ENCODE results near the gene LAMA3. TPM values are rescaled to one million over a fixed set of nuclear protein-coding genes. Genes with fewer than 3 reads are reported as not detected.

The LAMA3 gene
- total and polyA plus RNA-seq, 2 of the 13 experiments (the other 11 are each of a cell fraction or from before 2014, with no cell fraction given) = 0.45 to 2.2 TPM

DNA sequence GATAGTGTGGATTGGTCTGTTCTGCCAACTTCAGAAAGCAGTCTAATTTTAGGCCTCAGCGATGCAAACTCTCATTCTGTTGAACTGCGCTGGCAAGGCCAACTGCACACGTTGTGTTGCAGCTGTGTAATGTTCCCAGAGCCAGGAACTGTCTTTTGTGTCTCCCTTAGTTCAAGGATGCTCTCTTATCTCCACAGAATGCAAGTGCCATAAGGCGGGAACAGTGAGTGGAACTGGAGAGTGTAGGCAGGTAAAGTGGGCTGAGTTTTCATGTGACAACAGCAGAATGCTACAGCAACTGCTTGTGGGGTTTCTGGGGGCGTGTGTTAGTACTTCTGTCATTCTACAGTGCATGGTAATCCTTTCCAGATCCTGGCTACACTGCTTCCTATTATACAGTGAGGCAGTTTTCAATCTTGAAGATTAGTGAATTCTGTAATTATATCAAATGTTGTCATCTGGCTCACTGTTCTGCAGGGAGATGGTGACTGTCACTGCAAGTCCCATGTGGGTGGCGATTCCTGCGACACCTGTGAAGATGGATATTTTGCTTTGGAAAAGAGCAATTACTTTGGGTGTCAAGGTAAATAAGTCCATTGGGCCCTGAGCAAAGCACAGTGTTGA, 125.8 kb downstream of the LAMA3 start:
- H3K27ac ChIP-seq (ENCODE audit: extremely low read length, insufficient read depth, low read length) = no peak overlapping the region
- H3K27me3 ChIP-seq (ENCODE audit: control insufficient read depth in 1 of 2, insufficient read depth in 2 of 2, low read length in 2 of 2) = peaks cover 0 to 5% of the 10 kb centered on the region in 2 experiments; a peak in 3 of 5 replicates
- intact Hi-C loops (cut with micrococcal nuclease; ENCODE audit: unreplicated experiment) = loop anchor here (5.0 kb wide), 1 partner anchor 318 kb away; no protein-coding TSS in a partner anchor
- WGBS (ENCODE audit: low lambda C conversion rate) = 54% methylated on average over 6 of the region's 7 CpGs
- no peak for FAIRE-seq
- H3K9ac ChIP-seq (ENCODE audit: insufficient read depth, low read depth, low read length) = no peak overlapping the region
- H3K36me3 ChIP-seq (replicated peaks in 1 of 2; ENCODE audit: control insufficient read depth in 1 of 2, insufficient read depth in 2 of 2, low read length in 2 of 2) = no peaks in the 10 kb centered on the region
- no peak for TF ChIP-seq ZNF7 (CRISPR knock-in tag; IDR thresholded peaks at IDR 0.05)
- no peak for TF ChIP-seq PAWR (CRISPR knock-in tag; IDR thresholded peaks at IDR 0.05; ENCODE audit: borderline replicate concordance)
- TF ChIP-seq ZC3H13 (CRISPR knock-in tag; IDR thresholded peaks at IDR 0.05) = no peak
- no peak for TF ChIP-seq PRMT3 (CRISPR knock-in tag; IDR thresholded peaks at IDR 0.05; ENCODE audit: borderline replicate concordance, low read depth)
- TF ChIP-seq ZNF543 (CRISPR knock-in tag; IDR thresholded peaks at IDR 0.05) = no peak
- TF ChIP-seq, protein P1, sequence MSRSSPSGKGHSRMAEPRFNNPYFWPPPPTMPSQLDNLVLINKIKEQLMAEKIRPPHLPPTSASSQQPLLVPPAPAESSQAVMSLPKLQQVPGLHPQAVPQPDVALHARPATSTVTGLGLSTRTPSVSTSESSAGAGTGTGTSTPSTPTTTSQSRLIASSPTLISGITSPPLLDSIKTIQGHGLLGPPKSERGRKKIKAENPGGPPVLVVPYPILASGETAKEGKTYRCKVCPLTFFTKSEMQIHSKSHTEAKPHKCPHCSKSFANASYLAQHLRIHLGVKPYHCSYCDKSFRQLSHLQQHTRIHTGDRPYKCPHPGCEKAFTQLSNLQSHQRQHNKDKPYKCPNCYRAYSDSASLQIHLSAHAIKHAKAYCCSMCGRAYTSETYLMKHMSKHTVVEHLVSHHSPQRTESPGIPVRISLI (CRISPR knock-in tag; IDR thresholded peaks at IDR 0.05; ENCODE audit: borderline replicate concordance) = no peak
- TF ChIP-seq RBAK (CRISPR knock-in tag; IDR thresholded peaks at IDR 0.05) = no peak
- no peak for TF ChIP-seq KMT2A (CRISPR knock-in tag; IDR thresholded peaks at IDR 0.05)
- TF ChIP-seq, protein P2, sequence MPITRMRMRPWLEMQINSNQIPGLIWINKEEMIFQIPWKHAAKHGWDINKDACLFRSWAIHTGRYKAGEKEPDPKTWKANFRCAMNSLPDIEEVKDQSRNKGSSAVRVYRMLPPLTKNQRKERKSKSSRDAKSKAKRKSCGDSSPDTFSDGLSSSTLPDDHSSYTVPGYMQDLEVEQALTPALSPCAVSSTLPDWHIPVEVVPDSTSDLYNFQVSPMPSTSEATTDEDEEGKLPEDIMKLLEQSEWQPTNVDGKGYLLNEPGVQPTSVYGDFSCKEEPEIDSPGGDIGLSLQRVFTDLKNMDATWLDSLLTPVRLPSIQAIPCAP (CRISPR knock-in tag; IDR thresholded peaks at IDR 0.05; ENCODE audit: low read depth) = no peak
- no peak for TF ChIP-seq ZNF552 (CRISPR knock-in tag; IDR thresholded peaks at IDR 0.05; ENCODE audit: borderline replicate concordance)
- TF ChIP-seq SNRNP70 (IDR thresholded peaks at IDR 0.05; ENCODE audit: low read depth, low read length) = no peak
- TF ChIP-seq, protein P3, sequence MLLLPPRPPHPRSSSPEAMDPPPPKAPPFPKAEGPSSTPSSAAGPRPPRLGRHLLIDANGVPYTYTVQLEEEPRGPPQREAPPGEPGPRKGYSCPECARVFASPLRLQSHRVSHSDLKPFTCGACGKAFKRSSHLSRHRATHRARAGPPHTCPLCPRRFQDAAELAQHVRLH (CRISPR knock-in tag; IDR thresholded peaks at IDR 0.05; ENCODE audit: borderline replicate concordance, low read depth) = no peak
- no peak for TF ChIP-seq ZNF83 (CRISPR knock-in tag; IDR thresholded peaks at IDR 0.05; ENCODE audit: borderline replicate concordance)
- no peak for TF ChIP-seq TSC22D2 (CRISPR knock-in tag; IDR thresholded peaks at IDR 0.05; ENCODE audit: borderline replicate concordance)
- TF ChIP-seq, protein P4, sequence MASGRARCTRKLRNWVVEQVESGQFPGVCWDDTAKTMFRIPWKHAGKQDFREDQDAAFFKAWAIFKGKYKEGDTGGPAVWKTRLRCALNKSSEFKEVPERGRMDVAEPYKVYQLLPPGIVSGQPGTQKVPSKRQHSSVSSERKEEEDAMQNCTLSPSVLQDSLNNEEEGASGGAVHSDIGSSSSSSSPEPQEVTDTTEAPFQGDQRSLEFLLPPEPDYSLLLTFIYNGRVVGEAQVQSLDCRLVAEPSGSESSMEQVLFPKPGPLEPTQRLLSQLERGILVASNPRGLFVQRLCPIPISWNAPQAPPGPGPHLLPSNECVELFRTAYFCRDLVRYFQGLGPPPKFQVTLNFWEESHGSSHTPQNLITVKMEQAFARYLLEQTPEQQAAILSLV (CRISPR knock-in tag; IDR thresholded peaks at IDR 0.05; ENCODE audit: borderline replicate concordance) = no peak
- TF ChIP-seq ZNF878 (CRISPR knock-in tag; IDR thresholded peaks at IDR 0.05) = no peak
- TF ChIP-seq EZH2 (conservative IDR thresholded peaks at IDR 0.05; ENCODE audit: low read depth, low read length) = no peak
- H2AFZ ChIP-seq (ENCODE audit: low read length) = no peak overlapping the region
- no peak overlapping the region for H3K4me3 ChIP-seq (replicated peaks in 1 of 3; ENCODE audit: insufficient read depth in 1 of 3, low read depth in 2 of 3, low read length in 3 of 3)
- H4K20me1 ChIP-seq (ENCODE audit: insufficient read depth, low read length) = no peaks in the 10 kb centered on the region
- ATAC-seq = no peak
- no peaks in the 10 kb centered on the region for H3K79me2 ChIP-seq (ENCODE audit: insufficient read depth, low read length)
- ChIA-PET POLR2A (no interaction called here), CTCF (ENCODE audit: low intra/inter-chr PET ratio, low total read pairs) (no interaction called here)
- no peaks in the 10 kb centered on the region for H3K9me3 ChIP-seq (ENCODE audit: low read length)
- in situ Hi-C loops (cut with HindIII; ENCODE audit: extremely low pct_ligation_motif_present, low pct_unique_long_range_greater_than_20kb) = loop anchor here (5.0 kb wide), 1 partner anchor 193 kb away; no protein-coding TSS in a partner anchor
- no peak overlapping the region for H3K4me2 ChIP-seq (ENCODE audit: low read depth, low read length)
- BruUV-seq (replicated peaks) = no TSS peak
- H3K4me1 ChIP-seq (ENCODE audit: insufficient read depth, low read length) = no peaks in the 10 kb centered on the region
- no peak for DNase-seq (ENCODE audit: low spot score)
